OCI-LY7 (cell line): ENCODE results near the gene IL17RA. TPM values are rescaled to one million over a fixed set of nuclear protein-coding genes. Genes with fewer than 3 reads are reported as not detected.

Experiments used
- BruUV-seq: library from RNA; stranded (reverse); fragments of 400-500 nt; replicated peaks from 2 replicates; lab custom pipeline; 2021; lab: Mats Ljungman, UMichigan
- CTCF ChIA-PET: fragments of 300-600 bp; sonication (Branson Sonifier 250); formaldehyde crosslinking; loops from one replicate; lab custom pipeline; 2022; ENCODE audit warnings: antibody characterized with exemption; ENCODE audit not compliant: unreplicated experiment; lab: Charles Lee
- POLR2A ChIA-PET: fragments of 300-600 bp; sonication (Branson Sonifier 250); formaldehyde crosslinking; loops from one replicate; lab custom pipeline; 2022; ENCODE audit warnings: antibody characterized with exemption; lab: Charles Lee
- DNase-seq: peaks from one replicate; pipeline ENCODE4 v3.0.0-alpha.2; 2015; ENCODE audit warnings: low spot score
- H2AFZ ChIP-seq: fragments of 200-600 bp; sonication (generic), shearing (Covaris generic); 2 replicates; pipeline ENCODE4 v1.6.1; 2014; ENCODE audit warnings: mild to moderate bottlenecking, antibody characterized with exemption, low read length, moderate library complexity
- H3K27ac ChIP-seq: fragments of 200-600 bp; sonication (generic); 2 replicates; pipeline ENCODE4 v1.5.1; 2014; ENCODE audit warnings: mixed run types, low read depth, mild to moderate bottlenecking, moderate library complexity, low read length, inconsistent platforms; ENCODE audit not compliant: poor library complexity, severe bottlenecking
- H3K36me3 ChIP-seq: fragments of 200-600 bp; sonication (generic); 2 replicates; pipeline ENCODE4 v1.6.1; 2014; ENCODE audit warnings: mild to moderate bottlenecking, antibody characterized with exemption, low read length, moderate library complexity, mixed read lengths; ENCODE audit not compliant: insufficient read depth
- H3K4me1 ChIP-seq: fragments of 200-600 bp; sonication (generic); 2 replicates; pipeline ENCODE4 v1.5.1; 2014; ENCODE audit warnings: mild to moderate bottlenecking, low read length; ENCODE audit not compliant: insufficient read depth, poor library complexity, severe bottlenecking
- H3K4me2 ChIP-seq: fragments of 200-600 bp; sonication (generic); 2 replicates; pipeline ENCODE4 v1.6.1; 2014; ENCODE audit warnings: mild to moderate bottlenecking, low read length
- H3K4me3 ChIP-seq: fragments of 200-600 bp; sonication (generic); 2 replicates; pipeline ENCODE4 v1.5.1; 2014; ENCODE audit warnings: mild to moderate bottlenecking, low read depth, low read length; ENCODE audit not compliant: poor library complexity, severe bottlenecking
- H3K79me2 ChIP-seq: fragments of 200-600 bp; sonication (generic); 2 replicates; pipeline ENCODE4 v1.6.1; 2016; ENCODE audit warnings: low read depth, mild to moderate bottlenecking, low read length, moderate library complexity, mixed read lengths; ENCODE audit not compliant: insufficient read depth
- H3K9me2 ChIP-seq: fragments of 200-600 bp; sonication (generic); 2 replicates; pipeline ENCODE4 v1.6.1; 2016; ENCODE audit warnings: mild to moderate bottlenecking, low read length, mixed read lengths; ENCODE audit not compliant: insufficient read depth
- H3K9me3 ChIP-seq: fragments of 200-600 bp; sonication (generic); 2 replicates; pipeline ENCODE4 v1.6.1; 2014; ENCODE audit warnings: mild to moderate bottlenecking, mixed run types, low read length, mixed read lengths
- H4K20me1 ChIP-seq: fragments of 200-600 bp; sonication (generic); 2 replicates; pipeline ENCODE4 v1.6.1; 2014; ENCODE audit warnings: mild to moderate bottlenecking, antibody characterized with exemption, low read length, moderate library complexity, mixed read lengths; ENCODE audit not compliant: insufficient read depth
- EZH2phosphoT487 ChIP-seq: fragments of 200-600 bp; sonication (generic); IDR thresholded peaks from 2 replicates; pipeline ENCODE4 v1.6.1; 2018; ENCODE audit warnings: low read depth, borderline replicate concordance, mild to moderate bottlenecking, mixed run types, antibody characterized with exemption, low read length, moderate library complexity, mixed read lengths
- intact Hi-C: fragments of 100-400 bp; cut with micrococcal nuclease; formaldehyde crosslinking; loops from one replicate; pipeline ENCODE4 v1.10.0; 2022; ENCODE audit not compliant: unreplicated experiment
- total RNA-seq, 2 experiments: library from RNA; depleted of rRNA in 1 of 2; stranded (reverse); fragments of >200 nt in 1 of 2; shearing (Covaris generic) in 1 of 2; gene quantifications; 2 replicates each; pipeline ENCODE4 v1.2.3, GENCODE V29; 2014 to 2022
- TF ChIP-seq, protein P1 (sequence below): fragments of 200-600 bp; sonication (generic); conservative IDR thresholded peaks from 2 replicates; pipeline ENCODE4 v1.5.1; 2014; ENCODE audit warnings: mild to moderate bottlenecking, antibody characterized with exemption, low read length, moderate library complexity, mixed read lengths

The IL17RA gene
- total RNA-seq, 2 experiments from 2014 or later = 7.8 to 10.9 TPM

- DNase-seq = no peak
- Histone ChIP-seq H3K9me2 (no peaks in the 10 kb centered on the region), H3K79me2 (no peaks in the 10 kb centered on the region), H3K9me3 (no peaks in the 10 kb centered on the region), H3K4me3 (no peak overlapping the region), H4K20me1 (no peaks in the 10 kb centered on the region), H3K36me3 (peaks cover 66% of the 10 kb centered on the region), H3K4me2 (no peak overlapping the region), H3K27ac (no peak overlapping the region), H3K4me1 (no peaks in the 10 kb centered on the region), H2AFZ (no peak overlapping the region)
- ChIA-PET POLR2A (interaction anchor here (2.0 kb wide), 1 partner anchor 12 kb away, joined by 4 read pairs; no protein-coding TSS in a partner anchor), CTCF (no interaction called here)
- intact Hi-C loops = no loop called here
- BruUV-seq = no TSS peak
- TF ChIP-seq, protein P1, sequence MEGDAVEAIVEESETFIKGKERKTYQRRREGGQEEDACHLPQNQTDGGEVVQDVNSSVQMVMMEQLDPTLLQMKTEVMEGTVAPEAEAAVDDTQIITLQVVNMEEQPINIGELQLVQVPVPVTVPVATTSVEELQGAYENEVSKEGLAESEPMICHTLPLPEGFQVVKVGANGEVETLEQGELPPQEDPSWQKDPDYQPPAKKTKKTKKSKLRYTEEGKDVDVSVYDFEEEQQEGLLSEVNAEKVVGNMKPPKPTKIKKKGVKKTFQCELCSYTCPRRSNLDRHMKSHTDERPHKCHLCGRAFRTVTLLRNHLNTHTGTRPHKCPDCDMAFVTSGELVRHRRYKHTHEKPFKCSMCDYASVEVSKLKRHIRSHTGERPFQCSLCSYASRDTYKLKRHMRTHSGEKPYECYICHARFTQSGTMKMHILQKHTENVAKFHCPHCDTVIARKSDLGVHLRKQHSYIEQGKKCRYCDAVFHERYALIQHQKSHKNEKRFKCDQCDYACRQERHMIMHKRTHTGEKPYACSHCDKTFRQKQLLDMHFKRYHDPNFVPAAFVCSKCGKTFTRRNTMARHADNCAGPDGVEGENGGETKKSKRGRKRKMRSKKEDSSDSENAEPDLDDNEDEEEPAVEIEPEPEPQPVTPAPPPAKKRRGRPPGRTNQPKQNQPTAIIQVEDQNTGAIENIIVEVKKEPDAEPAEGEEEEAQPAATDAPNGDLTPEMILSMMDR = no peak
- no peak for TF ChIP-seq EZH2phosphoT487
Observed at GRCh38 chr22:17138513-17138912, 53.7 kb downstream of the IL17RA start.

DNA sequence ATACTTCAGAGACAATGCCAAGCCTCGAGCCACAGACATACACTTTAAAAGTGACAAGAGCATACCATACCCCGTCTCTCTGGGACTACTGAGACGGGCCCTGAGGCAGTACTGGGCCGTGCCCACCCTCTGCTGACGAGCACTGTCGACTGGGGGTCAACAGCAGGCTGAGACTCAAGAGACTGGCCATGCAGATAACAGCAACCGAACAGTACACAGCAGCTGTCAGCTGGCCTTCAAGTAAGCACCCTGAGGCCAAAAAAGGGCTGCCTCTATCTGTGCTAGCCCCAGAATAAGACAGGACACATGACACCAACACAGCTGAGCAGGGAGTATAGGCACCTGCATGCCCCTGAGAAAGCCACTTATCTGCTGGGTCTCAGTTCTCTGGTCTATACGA, 55.2 kb downstream of the IL17RA start:
- Histone ChIP-seq H3K4me2 (no peak overlapping the region), H3K27ac (no peak overlapping the region), H3K36me3 (peaks cover 79% of the 10 kb centered on the region), H3K9me3 (no peaks in the 10 kb centered on the region), H3K4me1 (no peaks in the 10 kb centered on the region), H3K4me3 (no peak overlapping the region), H3K9me2 (no peaks in the 10 kb centered on the region), H2AFZ (no peak overlapping the region), H3K79me2 (no peaks in the 10 kb centered on the region), H4K20me1 (no peaks in the 10 kb centered on the region)
- intact Hi-C loops = no loop called here
- no peak for DNase-seq
- ChIA-PET POLR2A (interaction anchor here (2.0 kb wide), 1 partner anchor 11 kb away, joined by 4 read pairs; no protein-coding TSS in a partner anchor), CTCF (no interaction called here)
- BruUV-seq = no TSS peak
- no peak for TF ChIP-seq EZH2phosphoT487
- TF ChIP-seq, protein P1 = no peak

- TF ChIP-seq, protein P1 = no peak
- TF ChIP-seq EZH2phosphoT487 = no peak
- no peak for DNase-seq
- no peaks in the 10 kb centered on the region for H3K9me2 ChIP-seq
- CTCF ChIA-PET = no interaction called here
- no TSS peak for BruUV-seq
- H2AFZ ChIP-seq = no peak overlapping the region
- no peak overlapping the region for H3K4me2 ChIP-seq
- H3K4me1 ChIP-seq = no peaks in the 10 kb centered on the region
- no peak overlapping the region for H3K4me3 ChIP-seq
- H3K27ac ChIP-seq = no peak overlapping the region
- intact Hi-C loops = no loop called here
- POLR2A ChIA-PET = no interaction called here
- H3K79me2 ChIP-seq = no peaks in the 10 kb centered on the region
- no peaks in the 10 kb centered on the region for H3K9me3 ChIP-seq
- peaks cover 86% of the 10 kb centered on the region for H3K36me3 ChIP-seq
- H4K20me1 ChIP-seq = no peaks in the 10 kb centered on the region
Observed at GRCh38 chr22:17140826-17141766, 56.3 kb downstream of the IL17RA start.
